Mesodermal cell (in vitro differentiated cells): ENCODE data around the gene SMARCAL1.
A peak's percentile ranks its signal among the peaks of the same experiment; 100 is the strongest.

ENCODE experiments used
- H3K27ac ChIP-seq: 2 replicates; pipeline ENCODE4 v1.7.0; 2013; ENCODE audit warnings: mild to moderate bottlenecking, low read depth, low read length, moderate library complexity; ENCODE audit not compliant: severe bottlenecking
- H3K36me3 ChIP-seq: 2 replicates; pipeline ENCODE4 v1.7.1; 2013; ENCODE audit warnings: mild to moderate bottlenecking, low read length, moderate library complexity; ENCODE audit not compliant: control insufficient read depth, insufficient read depth
- H3K4me1 ChIP-seq: one replicate; pipeline ENCODE4 v1.7.1; 2013; ENCODE audit warnings: mild to moderate bottlenecking, low read length; ENCODE audit not compliant: insufficient read depth, control insufficient read depth, poor library complexity, severe bottlenecking
- H3K4me3 ChIP-seq: 2 replicates; pipeline ENCODE4 v1.7.0; 2013; ENCODE audit warnings: low read length, control low read depth, mild to moderate bottlenecking; ENCODE audit not compliant: insufficient read depth, poor library complexity, severe bottlenecking; ENCODE audit errors: extremely low read depth
- H3K9me3 ChIP-seq: 2 replicates; pipeline ENCODE4 v1.7.1; 2013; ENCODE audit warnings: mild to moderate bottlenecking, low read length, moderate library complexity; ENCODE audit not compliant: control insufficient read depth
- WGBS, 2 experiments: methylation state at CpG; one replicate each; pipeline ENCODE4 v1.1.5; 2013; ENCODE audit warnings: missing lambda C conversion rate in 2 of 2; ENCODE audit not compliant: insufficient coverage in 2 of 2; 5-methylcytosine and 5-hydroxymethylcytosine counted together

Gene SMARCAL1

DNA sequence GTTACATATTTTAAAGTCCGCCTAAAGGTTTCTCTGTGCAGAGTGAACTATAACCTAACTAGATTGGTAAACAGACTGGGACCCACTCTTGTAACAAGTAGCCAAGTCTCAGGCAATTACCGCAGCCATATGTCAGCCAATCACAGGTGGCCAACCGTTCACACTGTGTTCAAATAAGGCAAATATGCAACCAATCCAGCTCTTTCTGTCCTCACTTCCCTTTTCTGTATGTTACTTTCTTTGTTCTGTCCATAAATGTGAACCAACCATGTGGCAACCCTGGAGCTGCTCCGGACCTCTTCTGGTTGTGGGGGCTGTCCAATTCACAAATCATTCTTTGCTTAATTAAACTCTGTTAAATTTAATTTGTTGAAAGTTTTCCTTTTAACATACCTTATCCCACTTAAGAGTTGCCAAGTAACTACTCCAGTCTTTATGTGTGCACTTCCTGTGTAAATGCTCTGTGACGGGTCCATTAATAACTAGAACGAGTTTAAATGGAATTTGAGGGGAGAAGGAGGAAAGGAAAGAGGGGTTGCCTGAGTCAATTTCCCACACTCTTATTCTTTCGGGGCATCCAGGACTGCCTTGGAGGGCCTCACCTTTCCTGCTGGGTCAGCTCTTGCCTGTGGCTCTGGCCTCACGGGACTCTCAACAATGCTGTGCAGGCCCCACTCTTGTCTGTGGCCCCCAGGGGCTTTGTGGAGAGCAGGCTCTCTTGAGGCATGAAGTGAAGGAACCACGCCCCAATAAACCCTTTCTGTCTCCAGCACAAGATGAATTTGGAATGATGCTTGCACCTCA is 79.7 kb downstream of the SMARCAL1 start:
- peak overlapping the region; percentile 3 for H3K27ac ChIP-seq
- no peaks in the 10 kb centered on the region for H3K9me3 ChIP-seq
- H3K4me1 ChIP-seq, result peaks cover 42% of the 10 kb centered on the region
- WGBS, 2 experiments, result 88 to 95% methylated on average over 5 to 6 of the region's 9 CpGs
- H3K36me3 ChIP-seq, result no peaks in the 10 kb centered on the region
- H3K4me3 ChIP-seq, result no peak overlapping the region

DNA sequence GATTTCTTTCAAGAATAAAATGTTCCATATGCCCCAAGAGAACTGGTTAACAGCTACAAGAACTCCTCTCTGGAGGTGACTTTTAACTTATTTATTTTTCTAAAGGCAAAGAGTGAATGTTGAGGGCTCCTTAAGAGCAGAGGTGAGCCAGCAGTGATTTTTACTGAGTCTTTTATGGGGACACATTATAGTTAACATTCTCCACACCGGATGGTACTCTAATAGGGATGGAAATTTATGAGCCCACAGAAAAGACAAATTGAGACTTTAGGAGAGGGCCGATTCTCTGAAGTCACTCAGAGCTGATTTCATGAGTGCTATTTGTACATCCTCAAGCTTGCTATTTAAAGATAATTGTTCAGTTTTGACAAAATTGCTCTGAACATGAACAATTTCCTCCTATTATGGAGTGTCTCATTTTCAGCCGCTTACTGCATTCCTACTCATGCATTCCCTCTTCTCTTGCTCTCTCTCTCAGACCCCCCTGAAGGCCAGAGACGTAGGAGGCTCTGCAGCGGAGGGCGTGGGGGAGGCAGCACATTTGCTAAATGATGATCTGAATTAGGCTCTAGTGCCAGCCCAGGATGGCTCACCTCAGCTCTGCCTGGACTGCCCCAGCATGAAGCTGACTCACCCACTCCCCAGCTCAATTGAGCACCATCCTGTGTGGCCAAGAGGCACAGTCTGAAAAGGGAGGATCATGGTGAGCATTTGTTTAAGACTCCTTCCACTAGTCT is 80.5 kb downstream of the SMARCAL1 start:
- WGBS, 2 experiments, result 80 to 89% methylated on average over 1 to 4 of the region's 6 CpGs
- Histone ChIP-seq H3K4me3 (no peak overlapping the region), H3K9me3 (no peaks in the 10 kb centered on the region), H3K4me1 (peaks cover 42% of the 10 kb centered on the region), H3K27ac (no peak overlapping the region), H3K36me3 (no peaks in the 10 kb centered on the region)

DNA sequence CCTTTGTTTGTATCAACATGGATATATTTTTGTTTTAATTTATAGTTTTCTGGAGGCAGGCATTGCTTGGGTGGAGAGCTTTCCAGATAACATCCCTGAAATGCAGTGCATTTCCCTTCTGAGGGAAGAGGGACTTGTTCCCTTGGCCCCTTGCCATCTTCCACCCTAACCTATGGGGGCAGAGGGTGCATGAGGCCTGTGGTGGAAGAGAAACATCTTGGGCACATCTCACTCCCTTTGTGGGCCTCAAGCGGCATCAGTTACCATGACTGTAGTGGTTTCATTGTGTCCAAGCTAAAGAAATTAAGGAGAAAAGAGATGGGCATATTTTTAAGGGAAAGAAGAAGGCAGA is 81.0 kb downstream of the SMARCAL1 start:
- Histone ChIP-seq H3K36me3 (no peaks in the 10 kb centered on the region), H3K4me1 (peaks cover 42% of the 10 kb centered on the region), H3K27ac (no peak overlapping the region), H3K9me3 (no peaks in the 10 kb centered on the region), H3K4me3 (no peak overlapping the region)
- WGBS, 2 experiments, result 100% methylated on average over 1 of the region's 1 CpG

GRCh38 chr2:216495656-216496055 is 83.4 kb downstream of the SMARCAL1 start:
- 90 to 100% methylated on average over 1 of the region's 2 CpGs for WGBS, 2 experiments
- peak overlapping the region; percentile 8 for H3K27ac ChIP-seq
- no peaks in the 10 kb centered on the region for H3K9me3 ChIP-seq
- H3K4me3 ChIP-seq, result no peak overlapping the region
- peaks cover 40% of the 10 kb centered on the region for H3K4me1 ChIP-seq
- peaks cover 17% of the 10 kb centered on the region for H3K36me3 ChIP-seq

GRCh38 chr2:216497382-216498069 is 85.2 kb downstream of the SMARCAL1 start:
- 89 to 95% methylated on average over 2 to 3 of the region's 6 CpGs for WGBS, 2 experiments
- H3K27ac ChIP-seq, result no peak overlapping the region
- H3K36me3 ChIP-seq, result peaks cover 35% of the 10 kb centered on the region
- H3K9me3 ChIP-seq, result no peaks in the 10 kb centered on the region
- H3K4me3 ChIP-seq, result peak overlapping the region; percentile 96
- peaks cover 42% of the 10 kb centered on the region for H3K4me1 ChIP-seq

DNA sequence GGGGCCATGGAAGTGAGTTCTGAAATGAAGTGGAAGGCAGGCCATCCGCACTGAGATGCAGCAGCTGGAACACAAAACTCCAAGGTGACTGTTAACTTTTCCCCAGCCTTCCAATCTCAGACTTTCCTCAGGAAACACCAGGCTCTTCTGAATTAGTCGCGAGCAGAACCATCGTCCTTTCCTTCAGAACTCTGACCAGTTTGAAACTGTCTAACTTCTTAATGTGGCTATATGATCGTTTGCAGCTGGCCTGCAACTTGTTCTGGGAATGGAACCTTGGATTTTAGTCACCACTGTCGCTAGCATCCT is 85.7 kb downstream of the SMARCAL1 start:
- Histone ChIP-seq H3K36me3 (peaks cover 40% of the 10 kb centered on the region), H3K4me1 (peaks cover 38% of the 10 kb centered on the region), H3K9me3 (no peaks in the 10 kb centered on the region), H3K4me3 (peak overlapping the region; percentile 96), H3K27ac (no peak overlapping the region)
- 72 to 78% methylated on average over 5 to 6 of the region's 6 CpGs for WGBS, 2 experiments

DNA sequence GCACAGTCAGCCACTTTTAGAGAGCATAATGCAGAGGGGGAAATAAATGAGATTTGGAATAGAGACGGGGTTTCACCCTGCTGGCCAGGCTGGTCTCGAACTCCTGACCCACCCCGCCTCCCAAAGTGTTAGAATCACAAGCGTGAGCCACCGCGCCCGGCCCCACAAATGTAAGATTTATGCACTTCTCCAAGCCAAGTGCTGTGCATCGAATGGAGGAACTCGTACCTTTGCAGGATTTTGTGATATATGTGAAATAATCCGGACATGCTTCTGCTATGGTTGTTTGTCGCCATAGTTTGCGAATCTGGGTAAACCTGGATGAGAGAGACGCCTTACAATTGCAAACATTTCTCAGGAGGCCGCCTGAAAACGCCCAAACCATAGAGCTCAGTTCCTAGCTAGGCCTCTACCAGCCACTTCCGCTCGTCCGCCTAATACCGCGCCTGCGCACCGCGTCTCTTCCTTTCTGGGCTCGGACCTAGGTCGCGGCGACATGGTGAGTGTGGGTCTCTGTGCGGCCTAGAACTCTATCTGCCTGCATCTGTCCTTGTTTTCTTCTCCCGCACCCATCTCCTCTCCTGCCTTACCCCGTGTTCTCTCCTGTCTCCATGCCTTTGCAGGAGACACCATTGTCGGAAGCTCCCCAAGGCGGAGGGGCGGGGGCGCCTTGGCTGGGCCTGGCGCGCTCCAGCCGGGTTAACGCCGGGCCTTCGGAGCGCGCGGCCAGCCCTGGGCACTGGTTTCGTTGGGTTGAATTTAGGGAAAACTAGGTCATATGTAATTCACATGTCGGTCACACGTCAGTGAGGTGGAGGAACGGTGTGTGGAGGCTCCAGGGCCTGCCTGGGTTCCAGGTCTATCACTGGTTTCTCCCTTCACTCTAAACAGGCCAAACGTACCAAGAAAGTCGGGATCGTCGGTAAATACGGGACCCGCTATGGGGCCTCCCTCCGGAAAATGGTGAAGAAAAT is 86.4 kb downstream of the SMARCAL1 start, which contains the start of gene RPL37A:
Gene RPL37A (plus strand): TSS at position 466 of the 974 bp plus-strand sequence. CDS start 31 bp downstream, at position 497.
- 5 to 10% methylated on average over 33 to 38 of the region's 54 CpGs for WGBS, 2 experiments
- Histone ChIP-seq H3K27ac (peak within 1 kb of the TSS; percentile 76), H3K4me1 (peaks cover 33% of the 10 kb centered on the region)

DNA sequence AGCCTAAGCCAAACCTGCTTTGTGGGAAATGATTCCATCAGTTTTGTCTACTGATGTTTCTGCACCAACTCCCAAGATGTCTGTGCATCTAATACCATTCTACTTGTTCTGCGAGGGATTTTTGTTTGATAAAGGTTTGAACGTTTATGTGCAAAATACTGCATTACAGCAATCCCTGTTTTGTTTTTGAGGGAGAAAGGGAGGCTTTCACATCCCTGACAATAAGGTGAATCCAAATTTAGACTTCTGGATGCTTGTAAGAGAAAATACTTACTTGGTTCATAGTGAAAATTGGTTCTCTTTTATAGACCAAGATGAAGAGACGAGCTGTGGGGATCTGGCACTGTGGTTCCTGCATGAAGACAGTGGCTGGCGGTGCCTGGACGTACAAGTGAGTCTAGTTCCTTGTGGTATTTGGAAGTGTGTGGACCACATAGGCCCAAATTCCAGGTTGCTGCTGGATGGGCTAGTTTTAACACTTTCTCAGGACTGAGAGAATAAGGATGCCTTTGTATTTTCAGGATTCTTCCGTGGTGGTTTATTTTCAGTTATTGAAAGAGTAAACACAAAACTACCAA is 87.4 kb downstream of the SMARCAL1 start:
- Histone ChIP-seq H3K27ac (peak overlapping the region; percentile 12), H3K4me1 (peaks cover 32% of the 10 kb centered on the region), H3K9me3 (no peaks in the 10 kb centered on the region), H3K36me3 (peaks cover 57% of the 10 kb centered on the region), H3K4me3 (peak overlapping the region; percentile 96)
- WGBS, 2 experiments, result 14 to 47% methylated on average over 1 to 3 of the region's 6 CpGs

More for the DNA sequence above, 86.4 kb downstream of the SMARCAL1 start, which contains the start of gene RPL37A:
- peak within 1 kb of the TSS; percentile 96 for H3K4me3 ChIP-seq
- no peaks in the 10 kb centered on the region for H3K9me3 ChIP-seq
- peaks cover 47% of the 10 kb centered on the region for H3K36me3 ChIP-seq

DNA sequence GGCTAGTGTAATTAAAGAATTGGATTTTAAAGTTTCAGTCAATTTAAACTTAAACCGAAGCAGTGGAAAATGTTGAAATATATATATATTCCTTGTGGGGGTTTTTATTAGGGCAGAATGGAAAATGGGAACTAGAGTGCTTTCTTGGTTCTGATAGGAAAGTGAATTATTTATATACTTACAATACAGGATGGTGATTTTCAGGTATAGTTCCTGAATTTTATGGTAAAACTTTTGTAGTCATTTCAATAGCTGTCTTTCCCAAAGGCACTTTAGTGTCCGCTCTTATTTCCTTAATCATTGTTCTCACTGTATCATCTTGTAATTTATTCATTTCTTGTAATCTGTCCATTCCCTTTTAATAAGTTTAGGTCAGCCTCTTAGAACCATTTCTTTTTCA is 88.3 kb downstream of the SMARCAL1 start:
- peaks cover 23% of the 10 kb centered on the region for H3K4me1 ChIP-seq
- H3K27ac ChIP-seq, result peak overlapping the region; percentile 10
- H3K9me3 ChIP-seq, result no peaks in the 10 kb centered on the region
- H3K36me3 ChIP-seq, result peaks cover 66% of the 10 kb centered on the region
- H3K4me3 ChIP-seq, result peak overlapping the region; percentile 96
- WGBS, 2 experiments, result 80% methylated on average over 1 of the region's 2 CpGs; no CpG with 5 or more reads in 1 of the 2 experiments
